HG03439 (cell line): ENCODE results near the gene LARGE1.

ENCODE experiments used
- ATAC-seq: cut with Tn5 transposase; IDR thresholded peaks from one replicate; pipeline ENCODE4 v1.9.1; 2021; ENCODE audit warnings: mild to moderate bottlenecking, moderate library complexity; ENCODE audit not compliant: unreplicated experiment

Gene LARGE1

GRCh38 chr22:33288078-33288477, 632.2 kb downstream of the LARGE1 start:
- no peak for ATAC-seq

- no peak for ATAC-seq
Observed at GRCh38 chr22:33275073-33275443, 645.2 kb downstream of the LARGE1 start.

GRCh38 chr22:33274214-33275072, 645.8 kb downstream of the LARGE1 start:
- ATAC-seq: no peak

- no peak for ATAC-seq
Observed at GRCh38 chr22:33272871-33273270, 647.4 kb downstream of the LARGE1 start.

- no peak for ATAC-seq
Observed at GRCh38 chr22:33272180-33272579, 648.1 kb downstream of the LARGE1 start.

GRCh38 chr22:33271390-33272161, 648.7 kb downstream of the LARGE1 start:
- no peak for ATAC-seq

GRCh38 chr22:33270596-33270995, 649.7 kb downstream of the LARGE1 start:
- ATAC-seq: no peak

- ATAC-seq: no peak
Observed at GRCh38 chr22:33261699-33262098, 658.6 kb downstream of the LARGE1 start.

GRCh38 chr22:33260498-33260897, 659.8 kb downstream of the LARGE1 start:
- no peak for ATAC-seq

GRCh38 chr22:33255791-33256190, 664.5 kb downstream of the LARGE1 start:
- no peak for ATAC-seq

GRCh38 chr22:33248948-33249347, 671.3 kb downstream of the LARGE1 start:
- no peak for ATAC-seq

GRCh38 chr22:33247758-33248157, 672.5 kb downstream of the LARGE1 start:
- ATAC-seq: no peak

GRCh38 chr22:33242078-33242477, 678.2 kb downstream of the LARGE1 start:
- no peak for ATAC-seq

- no peak for ATAC-seq
Observed at GRCh38 chr22:33240888-33241475, 679.3 kb downstream of the LARGE1 start.

- no peak for ATAC-seq
Observed at GRCh38 chr22:33232071-33232470, 688.2 kb downstream of the LARGE1 start.

- no peak for ATAC-seq
Observed at GRCh38 chr22:33227791-33228190, 692.5 kb downstream of the LARGE1 start.

- ATAC-seq: no peak
Observed at GRCh38 chr22:33224841-33225240, 695.4 kb downstream of the LARGE1 start.
